Cardiac muscle cell (in vitro differentiated cells and primary cell): ENCODE data around the gene ACSS3. TPM values are rescaled to one million over a fixed set of nuclear protein-coding genes. Genes with fewer than 3 reads are reported as not detected.
"Not testable (repeated sequence)": the region's sequence is repeated elsewhere in the genome, so short reads cannot be mapped to it uniquely, and the experiment has no call there.

ENCODE experiments used
- DNase-seq, 2 donors: peaks; one replicate each; pipeline versions ENCODE4 v3.0.0 to v3.0.0-alpha.2; 2010 to 2017; ENCODE audit warnings: low read depth in 1 of 2, low spot score in 1 of 2
- H3K27ac ChIP-seq: fragments of 200-600 bp; sonication (generic); 2 replicates; pipeline ENCODE4 v1.5.1; 2016
- H3K27me3 ChIP-seq: fragments of 200-600 bp; sonication (generic); 2 replicates; pipeline ENCODE4 v1.6.0; 2016; ENCODE audit warnings: control low read depth
- H3K36me3 ChIP-seq: fragments of 200-600 bp; sonication (generic); 2 replicates; pipeline ENCODE4 v1.5.1; 2016; ENCODE audit warnings: control low read depth
- H3K4me1 ChIP-seq: fragments of 200-600 bp; sonication (generic); 2 replicates; pipeline ENCODE4 v1.8.1; 2017; ENCODE audit warnings: low read depth, mild to moderate bottlenecking, mixed run types
- H3K4me3 ChIP-seq: fragments of 200-600 bp; sonication (generic); 2 replicates; pipeline ENCODE4 v1.5.1; 2016; ENCODE audit warnings: mild to moderate bottlenecking
- H3K9me3 ChIP-seq: fragments of 200-600 bp; sonication (generic); 2 replicates; pipeline ENCODE4 v1.5.1; 2017; ENCODE audit warnings: low read depth, mild to moderate bottlenecking, control low read depth
- polyA plus RNA-seq: library from polyadenylated mRNA; unstranded; fragments of >200 nt; fragmentation: Nextera tagmentation; extraction: Ambion mirVana; gene quantifications from 2 replicates; pipeline ENCODE4 v1.2.1, GENCODE V29; 2016
- total RNA-seq: library from RNA; depleted of rRNA; stranded (reverse); fragments of >200 nt; gene quantifications from 2 replicates; pipeline ENCODE4 v1.2.3, GENCODE V29; 2016
- TF ChIP-seq, protein P1 (sequence below): IDR thresholded peaks from 2 replicates; pipeline ENCODE4 v1.5.1; 2012; ENCODE audit warnings: low read depth, mild to moderate bottlenecking, low read length

The ACSS3 gene
- total and polyA plus RNA-seq, 2 experiments from 2014 or later: 15.9 to 32.4 TPM

DNA sequence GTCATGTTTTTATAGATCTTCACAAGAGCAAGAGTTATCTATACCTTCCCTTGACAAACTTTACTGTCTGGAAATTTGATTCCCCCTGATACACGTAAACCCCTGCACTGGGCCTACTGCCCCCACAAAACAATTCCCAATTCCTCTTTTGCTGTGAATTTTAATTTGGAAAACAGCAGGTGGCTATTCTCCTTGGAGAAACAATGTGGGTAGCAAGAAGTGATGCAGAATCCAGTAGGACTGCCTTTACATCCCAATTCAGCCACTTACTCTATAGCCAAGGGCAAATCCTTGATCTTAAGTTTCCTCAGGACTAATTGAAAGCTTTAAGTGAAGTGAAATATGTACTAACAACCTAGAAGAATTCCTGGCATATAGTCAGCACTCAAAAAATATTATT, 129.3 kb downstream of the ACSS3 start:
- DNase-seq: no peak
- Histone ChIP-seq H3K27ac (peak overlapping the region; percentile 13), H3K4me1 (peaks cover 11% of the 10 kb centered on the region), H3K27me3 (no peaks in the 10 kb centered on the region), H3K4me3 (no peak overlapping the region), H3K36me3 (no peaks in the 10 kb centered on the region), H3K9me3 (no peaks in the 10 kb centered on the region)
- TF ChIP-seq, protein P1, sequence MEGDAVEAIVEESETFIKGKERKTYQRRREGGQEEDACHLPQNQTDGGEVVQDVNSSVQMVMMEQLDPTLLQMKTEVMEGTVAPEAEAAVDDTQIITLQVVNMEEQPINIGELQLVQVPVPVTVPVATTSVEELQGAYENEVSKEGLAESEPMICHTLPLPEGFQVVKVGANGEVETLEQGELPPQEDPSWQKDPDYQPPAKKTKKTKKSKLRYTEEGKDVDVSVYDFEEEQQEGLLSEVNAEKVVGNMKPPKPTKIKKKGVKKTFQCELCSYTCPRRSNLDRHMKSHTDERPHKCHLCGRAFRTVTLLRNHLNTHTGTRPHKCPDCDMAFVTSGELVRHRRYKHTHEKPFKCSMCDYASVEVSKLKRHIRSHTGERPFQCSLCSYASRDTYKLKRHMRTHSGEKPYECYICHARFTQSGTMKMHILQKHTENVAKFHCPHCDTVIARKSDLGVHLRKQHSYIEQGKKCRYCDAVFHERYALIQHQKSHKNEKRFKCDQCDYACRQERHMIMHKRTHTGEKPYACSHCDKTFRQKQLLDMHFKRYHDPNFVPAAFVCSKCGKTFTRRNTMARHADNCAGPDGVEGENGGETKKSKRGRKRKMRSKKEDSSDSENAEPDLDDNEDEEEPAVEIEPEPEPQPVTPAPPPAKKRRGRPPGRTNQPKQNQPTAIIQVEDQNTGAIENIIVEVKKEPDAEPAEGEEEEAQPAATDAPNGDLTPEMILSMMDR: no peak

GRCh38 chr12:81207664-81208063, 129.8 kb downstream of the ACSS3 start:
- H3K9me3 ChIP-seq: no peaks in the 10 kb centered on the region
- H3K27ac ChIP-seq: peak overlapping the region; percentile 13
- H3K27me3 ChIP-seq: no peaks in the 10 kb centered on the region
- no peaks in the 10 kb centered on the region for H3K36me3 ChIP-seq
- H3K4me3 ChIP-seq: no peak overlapping the region
- TF ChIP-seq, protein P1: no peak
- H3K4me1 ChIP-seq: peaks cover 11% of the 10 kb centered on the region
- no peak for DNase-seq

DNA sequence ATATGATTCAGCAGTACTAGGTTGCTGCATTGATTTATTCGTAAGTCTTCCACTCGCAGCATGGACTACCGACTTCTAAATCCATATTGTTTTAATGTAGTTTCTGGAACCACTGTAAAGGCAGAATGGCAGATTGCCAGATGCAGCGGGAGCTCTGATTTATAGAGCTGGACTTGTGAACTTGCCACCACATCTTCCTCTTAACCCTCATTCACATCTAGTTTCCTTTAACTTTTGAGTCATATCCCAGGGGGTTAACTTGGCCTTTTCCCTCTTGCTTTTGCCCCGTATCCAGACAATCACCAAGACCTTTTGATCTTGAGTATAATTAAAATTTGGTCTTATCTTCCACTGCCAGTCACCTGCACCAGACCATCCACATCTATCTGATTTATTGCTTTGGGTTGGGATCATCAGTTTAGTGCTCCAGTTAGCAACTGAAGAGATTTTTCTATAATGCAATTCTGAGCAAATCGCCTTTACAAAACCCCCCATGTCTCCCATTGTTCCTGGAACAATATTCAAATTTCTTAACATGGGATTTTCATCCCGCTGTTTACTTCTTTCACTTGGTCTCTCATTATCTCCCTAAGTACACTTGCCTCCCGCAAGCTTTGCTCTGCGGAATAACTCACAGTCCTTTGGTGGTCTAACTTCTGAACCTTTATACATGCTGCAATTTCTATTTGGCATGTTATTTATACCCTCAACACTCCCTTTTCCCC, 130.5 kb downstream of the ACSS3 start:
- Histone ChIP-seq H3K9me3 (no peaks in the 10 kb centered on the region), H3K4me1 (peaks cover 11% of the 10 kb centered on the region), H3K4me3 (no peak overlapping the region), H3K27me3 (no peaks in the 10 kb centered on the region), H3K27ac (no peak overlapping the region), H3K36me3 (no peaks in the 10 kb centered on the region)
- peak in 1 of 2 donors; percentile 20 for DNase-seq
- TF ChIP-seq, protein P1: no peak

DNA sequence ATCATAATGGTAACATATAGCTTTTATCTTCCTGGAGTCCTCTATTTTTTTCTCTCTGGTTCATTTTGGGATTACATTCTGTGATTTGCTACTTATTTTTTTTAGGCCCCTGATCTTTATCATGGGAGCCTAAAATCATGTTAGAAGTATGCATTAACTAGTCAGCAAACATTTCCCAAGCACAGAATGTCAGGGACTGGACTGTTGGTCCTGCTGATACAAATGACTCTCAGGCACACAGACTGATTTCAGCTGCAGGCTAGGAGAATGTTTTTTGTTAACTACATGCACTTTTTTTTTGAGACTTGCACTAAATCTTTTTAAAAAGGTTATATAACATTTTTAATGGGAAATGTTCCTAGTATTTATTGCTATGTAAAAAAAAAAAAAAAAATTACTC, 131.1 kb downstream of the ACSS3 start:
- H3K4me1 ChIP-seq: peaks cover 11% of the 10 kb centered on the region

GRCh38 chr12:81209772-81210225, 131.9 kb downstream of the ACSS3 start:
- H3K27ac ChIP-seq, H3K9me3 ChIP-seq, H3K36me3 ChIP-seq, H3K27me3 ChIP-seq, H3K4me3 ChIP-seq: not testable (repeated sequence)
- H3K4me1 ChIP-seq: peaks cover 11% of the 10 kb centered on the region
- peak in 1 of 2 donors; percentile 73 for DNase-seq

More for the DNA sequence above, 131.1 kb downstream of the ACSS3 start:
- H3K27ac ChIP-seq: no peak overlapping the region
- H3K36me3 ChIP-seq: no peaks in the 10 kb centered on the region
- no peak overlapping the region for H3K4me3 ChIP-seq
- no peaks in the 10 kb centered on the region for H3K9me3 ChIP-seq
- peak in 1 of 2 donors; percentile 22 for DNase-seq
- H3K27me3 ChIP-seq: no peaks in the 10 kb centered on the region
- TF ChIP-seq, protein P1: no peak

DNA sequence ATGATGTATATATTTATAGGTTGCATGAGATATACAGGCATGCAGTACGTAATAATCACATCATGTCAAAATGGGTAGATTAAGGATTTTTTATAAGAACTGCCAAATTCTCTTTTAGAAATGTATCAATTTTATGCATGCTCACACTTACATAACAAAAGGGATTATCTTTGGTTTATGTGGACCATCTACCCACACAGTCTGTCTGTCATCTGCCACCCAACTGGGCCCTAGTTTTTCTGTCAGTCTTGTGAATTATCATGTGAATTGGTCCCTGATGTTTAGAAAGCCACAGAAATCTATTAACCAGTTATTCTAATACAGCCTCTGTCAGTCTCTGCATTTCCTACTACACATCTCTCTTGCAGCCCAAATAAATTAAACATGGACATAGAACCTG, 133.4 kb downstream of the ACSS3 start:
- DNase-seq: no peak
- Histone ChIP-seq H3K27me3 (no peaks in the 10 kb centered on the region), H3K4me1 (peaks cover 11% of the 10 kb centered on the region), H3K36me3 (no peaks in the 10 kb centered on the region), H3K27ac (no peak overlapping the region), H3K9me3 (no peaks in the 10 kb centered on the region), H3K4me3 (no peak overlapping the region)
- TF ChIP-seq, protein P1: no peak
